Mucosa of descending colon (tissue), 3 donors: ENCODE results near the gene NAP1L4. TPM values are rescaled to one million over a fixed set of nuclear protein-coding genes. Genes with fewer than 3 reads are reported as not detected.

Experiments used
- ATAC-seq: fragments of 200-7000 bp; cut with Tn5 transposase; one replicate; pipeline ENCODE4 v1.9.1; 2020; ENCODE audit warnings: mild to moderate bottlenecking, moderate library complexity
- DNase-seq, 3 donors: peaks; one replicate each; pipeline ENCODE4 v3.0.0-alpha.2; 2020
- H3K36me3 ChIP-seq: fragments of 200-600 bp; one replicate; pipeline ENCODE4 v1.8.0; 2021; ENCODE audit warnings: low read depth, mild to moderate bottlenecking
- H3K4me1 ChIP-seq: fragments of 200-600 bp; one replicate; pipeline ENCODE4 v1.8.0; 2021; ENCODE audit warnings: low read depth, mild to moderate bottlenecking
- H3K4me3 ChIP-seq: fragments of 200-600 bp; one replicate; pipeline ENCODE4 v1.8.0; 2021; ENCODE audit warnings: mild to moderate bottlenecking
- H3K9me3 ChIP-seq: fragments of 200-600 bp; one replicate; pipeline ENCODE4 v1.8.0; 2021; ENCODE audit warnings: mild to moderate bottlenecking
- CTCF ChIP-seq: fragments of 200-600 bp; IDR thresholded peaks from one replicate; pipeline ENCODE4 v1.8.0; 2022; ENCODE audit warnings: antibody characterized with exemption, mild to moderate bottlenecking
- intact Hi-C, 2 donors: fragments of 100-400 bp; cut with DNase I in 1 of 2; cut with micrococcal nuclease in 1 of 2; formaldehyde crosslinking; loops; one replicate each; pipeline versions ENCODE4 v1.11.0 to v1.11.1; 2022; cut with DNase I, micrococcal nuclease
- total RNA-seq, 3 donors: library from RNA; stranded (reverse); fragmentation: NEBNext Ultra II Directional in 2 of 3; extraction: Animal tissue kit (Norgen Biotek cat#: 25700) in 2 of 3; gene quantifications; one replicate each; pipeline versions ENCODE4 v1.2.1 to v1.2.4, GENCODE V29; 2021 to 2023
- donor health status: DM: no; HTN: no; CAD: no; lungs with moderate emphysema.
- donor health status: DM: no; HTN: no; CAD: no.
- donor health status: DM: no; HTN: yes; CAD: no.

NAP1L4 gene
- total RNA-seq, 3 donors from 2014 or later: 94.0 to 116 (median 99.8) TPM

DNA sequence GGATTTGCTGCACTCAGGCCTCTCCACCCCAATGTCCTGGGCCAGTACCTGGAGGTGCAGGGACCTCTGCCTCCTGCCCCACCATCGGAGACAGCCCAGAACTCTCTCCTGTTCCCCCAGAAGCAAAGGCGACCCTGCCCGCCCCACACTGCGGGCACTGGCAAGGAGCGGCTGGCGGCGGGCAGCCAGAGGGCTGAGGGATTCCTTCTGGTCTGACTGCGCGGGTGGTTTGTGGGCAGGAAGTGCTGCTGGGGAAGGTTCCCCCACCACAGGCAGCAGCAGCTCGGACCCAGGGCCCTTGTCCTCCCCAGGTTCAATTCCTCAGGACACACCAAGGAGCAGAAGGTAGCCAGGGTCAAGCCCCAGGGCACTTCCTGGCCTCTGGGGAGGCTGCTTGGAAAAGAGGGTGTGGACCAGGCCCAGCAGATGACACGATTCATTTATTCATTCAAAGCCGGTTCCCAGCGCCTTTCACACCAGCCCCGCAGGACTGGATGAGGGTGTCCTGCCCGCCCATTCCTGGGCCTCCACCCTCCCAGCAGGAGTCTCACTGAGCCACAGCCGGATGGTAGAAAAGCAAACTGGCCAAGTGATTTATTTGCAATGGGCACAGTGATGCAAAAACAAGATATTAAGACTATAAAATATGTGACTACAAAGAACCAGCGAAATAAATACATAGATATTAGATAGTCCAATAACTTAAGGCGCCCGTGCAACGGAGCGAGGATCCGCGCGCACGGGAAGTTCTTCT, 64.1 kb downstream of the NAP1L4 start:
- no peak for TF ChIP-seq CTCF
- ATAC-seq (peak; percentile 6), DNase-seq (peak; percentile 57 to 73 (median 72))
- peaks cover 33% of the 10 kb centered on the region for H3K4me1 ChIP-seq
- intact Hi-C loops: no loop called here
- H3K9me3 ChIP-seq: no peaks in the 10 kb centered on the region
- H3K4me3 ChIP-seq: peak overlapping the region; percentile 40
- no peaks in the 10 kb centered on the region for H3K36me3 ChIP-seq

DNA sequence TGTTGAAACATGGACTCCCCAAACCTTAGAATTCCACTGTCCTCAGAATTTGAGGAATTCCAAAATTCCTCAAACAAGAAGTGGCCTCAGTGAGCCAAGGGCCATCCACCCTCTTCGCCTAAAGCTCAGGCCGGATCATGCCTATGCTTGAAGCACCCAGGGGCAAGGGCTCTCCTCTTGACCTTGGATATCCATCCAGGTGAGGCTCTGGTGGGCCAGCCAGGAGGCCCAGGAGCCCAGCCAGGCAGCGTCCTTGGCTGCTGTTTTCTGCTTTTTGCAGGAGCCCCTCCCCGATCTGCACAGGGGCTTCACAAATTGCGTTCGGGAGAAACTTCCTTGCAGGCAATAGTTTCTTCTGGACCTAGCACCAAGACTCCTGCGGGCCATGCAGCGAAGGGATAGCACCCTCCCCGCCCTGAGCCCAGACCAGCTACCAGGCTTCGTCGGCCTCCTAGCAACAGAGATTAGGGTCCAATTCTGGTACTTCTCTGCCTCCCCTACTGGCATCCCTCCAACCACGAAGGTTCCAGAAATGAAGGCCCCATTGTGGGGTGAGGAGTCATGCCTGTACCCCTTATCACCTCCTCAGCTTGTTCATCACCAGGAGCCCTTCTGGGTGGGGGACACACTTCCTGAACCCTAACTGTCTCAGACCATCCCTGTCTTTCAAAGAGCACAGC, 64.9 kb downstream of the NAP1L4 start:
- no peaks in the 10 kb centered on the region for H3K36me3 ChIP-seq
- H3K9me3 ChIP-seq: no peaks in the 10 kb centered on the region
- ATAC-seq (no peak), DNase-seq (peak in 2 of 3 donors; percentile 27 to 48)
- peaks cover 31% of the 10 kb centered on the region for H3K4me1 ChIP-seq
- no peak overlapping the region for H3K4me3 ChIP-seq
- no peak for TF ChIP-seq CTCF
- intact Hi-C loops: no loop called here

DNA sequence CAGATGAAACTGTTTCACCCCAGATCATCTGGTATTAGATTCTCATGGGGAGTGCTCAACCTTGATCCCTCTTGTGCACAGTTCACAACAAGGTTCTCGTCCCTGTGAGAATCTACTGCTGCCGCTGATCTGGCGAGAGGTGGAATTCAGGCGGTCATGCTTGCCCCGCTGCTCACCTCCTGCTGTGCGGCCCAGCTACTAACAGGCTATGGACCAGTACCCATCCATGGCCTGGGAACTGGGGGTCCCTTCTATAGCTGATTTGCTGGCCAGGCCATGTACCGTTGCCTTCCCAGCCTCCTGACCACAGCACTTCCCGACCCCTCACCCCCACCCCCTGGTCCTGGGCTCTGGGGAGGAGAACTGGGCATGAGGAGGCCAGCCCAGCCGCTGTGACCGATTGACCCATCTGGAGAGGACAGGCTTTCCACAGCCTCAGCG, 65.5 kb downstream of the NAP1L4 start:
- Histone ChIP-seq H3K9me3 (no peaks in the 10 kb centered on the region), H3K4me1 (peaks cover 31% of the 10 kb centered on the region), H3K36me3 (no peaks in the 10 kb centered on the region), H3K4me3 (no peak overlapping the region)
- ATAC-seq (no peak), DNase-seq (peak in 2 of 3 donors; percentile 36 to 43)
- TF ChIP-seq CTCF: no peak
- intact Hi-C loops: no loop called here

- peak; percentile 30 for ATAC-seq
Measured at GRCh38 chr11:2924821-2925675, 67.1 kb downstream of the NAP1L4 start.

More at GRCh38 chr11:2924821-2925675, 67.1 kb downstream of the NAP1L4 start:
- intact Hi-C loops: no loop called here
- peaks cover 31% of the 10 kb centered on the region for H3K4me1 ChIP-seq
- H3K9me3 ChIP-seq: no peaks in the 10 kb centered on the region
- no peak overlapping the region for H3K4me3 ChIP-seq
- TF ChIP-seq CTCF: no peak
- peak; percentile 67 to 73 (median 71) for DNase-seq
- H3K36me3 ChIP-seq: no peaks in the 10 kb centered on the region
